H9 (cell line): ENCODE data around the gene DOCK2. TPM values are rescaled to one million over a fixed set of nuclear protein-coding genes. Genes with fewer than 3 reads are reported as not detected.

Experiments used
- DNase-seq: peaks from one replicate; pipeline ENCODE4 v3.0.0-alpha.2; 2017
- H2AFZ ChIP-seq: one replicate; pipeline ENCODE4 v1.6.1; 2013; ENCODE audit warnings: mild to moderate bottlenecking, low read length, control low read depth, moderate library complexity
- H2AK5ac ChIP-seq: 2 replicates; pipeline ENCODE4 v1.6.1; 2013; ENCODE audit warnings: low read length, control low read depth, mixed read lengths; ENCODE audit not compliant: insufficient read length
- H2BK120ac ChIP-seq: one replicate; pipeline ENCODE4 v1.6.1; 2013; ENCODE audit warnings: low read depth, mild to moderate bottlenecking, low read length, control low read depth, inconsistent platforms; ENCODE audit not compliant: poor library complexity, severe bottlenecking
- H2BK12ac ChIP-seq: 2 replicates; pipeline ENCODE4 v1.6.1; 2013; ENCODE audit warnings: low read length, control low read depth, mixed read lengths, low read depth; ENCODE audit not compliant: insufficient read length
- H2BK15ac ChIP-seq: 2 replicates; pipeline ENCODE4 v1.6.1; 2013; ENCODE audit warnings: low read depth, low read length, control low read depth
- H2BK20ac ChIP-seq: one replicate; pipeline ENCODE4 v1.6.1; 2013; ENCODE audit warnings: low read depth, mild to moderate bottlenecking, low read length, control low read depth, inconsistent platforms; ENCODE audit not compliant: poor library complexity, severe bottlenecking
- H2BK5ac ChIP-seq: 2 replicates; pipeline ENCODE4 v1.6.1; 2013; ENCODE audit warnings: low read length, control low read depth, mixed read lengths; ENCODE audit not compliant: insufficient read length
- H3K14ac ChIP-seq: 2 replicates; pipeline ENCODE4 v1.6.1; 2013; ENCODE audit warnings: low read length, control low read depth; ENCODE audit not compliant: insufficient read depth
- H3K18ac ChIP-seq: 2 replicates; pipeline ENCODE4 v1.6.1; 2013; ENCODE audit warnings: low read depth, mild to moderate bottlenecking, mixed read lengths, low read length, control low read depth; ENCODE audit not compliant: insufficient read length
- H3K23ac ChIP-seq: 2 replicates; pipeline ENCODE4 v1.6.1; 2013; ENCODE audit warnings: low read length, control low read depth, mixed read lengths, low read depth; ENCODE audit not compliant: insufficient read length
- H3K23me2 ChIP-seq: 2 replicates; pipeline ENCODE4 v1.6.1; 2013; ENCODE audit warnings: low read depth, mild to moderate bottlenecking, mixed read lengths, low read length, control low read depth; ENCODE audit not compliant: insufficient read length, poor library complexity, severe bottlenecking
- H3K27ac ChIP-seq: 2 replicates; pipeline ENCODE4 v1.5.1; 2013; ENCODE audit warnings: low read length, control low read depth, mixed read lengths, low read depth; ENCODE audit not compliant: insufficient read length
- H3K27me3 ChIP-seq: 2 replicates; pipeline ENCODE4 v1.6.1; 2013; ENCODE audit warnings: low read length, control low read depth, inconsistent platforms; ENCODE audit not compliant: insufficient read depth
- H3K4ac ChIP-seq: 2 replicates; pipeline ENCODE4 v1.6.1; 2013; ENCODE audit warnings: low read depth, mild to moderate bottlenecking, control low read depth, inconsistent platforms, low read length, moderate library complexity
- H3K4me1 ChIP-seq: 2 replicates; pipeline ENCODE4 v1.6.1; 2013; ENCODE audit warnings: low read length, control low read depth, inconsistent platforms; ENCODE audit not compliant: insufficient read depth
- H3K4me2 ChIP-seq: 2 replicates; pipeline ENCODE4 v1.6.1; 2013; ENCODE audit warnings: low read length, control low read depth, mixed read lengths; ENCODE audit not compliant: insufficient read length, insufficient read depth
- H3K56ac ChIP-seq: 2 replicates; pipeline ENCODE4 v1.6.1; 2013; ENCODE audit warnings: low read depth, mild to moderate bottlenecking, mixed read lengths, low read length, control low read depth; ENCODE audit not compliant: insufficient read length
- H3K79me1 ChIP-seq: 2 replicates; pipeline ENCODE4 v1.6.1; 2013; ENCODE audit warnings: low read depth, mild to moderate bottlenecking, moderate library complexity, low read length, control low read depth, inconsistent platforms; ENCODE audit not compliant: insufficient read depth, poor library complexity, severe bottlenecking
- H3K79me2 ChIP-seq: 2 replicates; pipeline ENCODE4 v1.6.1; 2013; ENCODE audit warnings: low read length, control low read depth, inconsistent platforms; ENCODE audit not compliant: insufficient read depth
- H3K9ac ChIP-seq: 2 replicates; pipeline ENCODE4 v1.6.1; 2013; ENCODE audit warnings: low read length, control low read depth, mixed read lengths; ENCODE audit not compliant: insufficient read length; ENCODE audit errors: extremely low read depth
- H3K9me3 ChIP-seq: one replicate; pipeline ENCODE4 v1.6.1; 2013; ENCODE audit warnings: low read depth, low read length, inconsistent platforms; ENCODE audit not compliant: control insufficient read depth
- H3T11ph ChIP-seq: one replicate; pipeline ENCODE4 v1.6.1; 2013; ENCODE audit warnings: mild to moderate bottlenecking, low read length, control low read depth, inconsistent platforms
- H4K20me1 ChIP-seq: one replicate; pipeline ENCODE4 v1.6.1; 2013; ENCODE audit not compliant: control insufficient read depth, insufficient read length, insufficient read depth
- H4K5ac ChIP-seq: 2 replicates; pipeline ENCODE4 v1.6.1; 2013; ENCODE audit warnings: low read depth, mild to moderate bottlenecking, mixed read lengths, low read length, control low read depth; ENCODE audit not compliant: insufficient read length
- H4K8ac ChIP-seq: replicated peaks from 2 replicates; pipeline ENCODE4 v1.6.1; 2013; ENCODE audit warnings: low read length, control low read depth, mixed read lengths, low read depth; ENCODE audit not compliant: insufficient read length
- H4K91ac ChIP-seq: 2 replicates; pipeline ENCODE4 v1.6.1; 2013; ENCODE audit warnings: low read depth, mild to moderate bottlenecking, moderate library complexity, mixed read lengths, low read length, control low read depth; ENCODE audit not compliant: insufficient read length
- H3K27ac Mint-ChIP-seq, 3 experiments: 2 replicates in 2 of 3; 3 replicates in 1 of 3; pipeline ENCODE4 v1.8.0; 2020 to 2021; ENCODE audit warnings: mixed read lengths in 3 of 3, mild to moderate bottlenecking in 1 of 3, moderate library complexity in 1 of 3
- H3K27me3 Mint-ChIP-seq: 2 replicates; pipeline ENCODE4 v1.8.0; 2021; ENCODE audit warnings: low read depth, mild to moderate bottlenecking, moderate library complexity, mixed read lengths
- H3K36me3 Mint-ChIP-seq, 3 experiments: 2 replicates in 2 of 3; 3 replicates in 1 of 3; pipeline ENCODE4 v1.8.0; 2020 to 2021; ENCODE audit warnings: low read depth in 3 of 3, mixed read lengths in 3 of 3; ENCODE audit not compliant: insufficient read depth in 1 of 3
- H3K4me1 Mint-ChIP-seq, 2 experiments: 2 replicates each; pipeline ENCODE4 v1.8.0; 2020; ENCODE audit warnings: mixed read lengths in 2 of 2
- H3K4me3 Mint-ChIP-seq, 2 experiments: 2 replicates in 1 of 2; 3 replicates in 1 of 2; pipeline ENCODE4 v1.8.0; 2020 to 2021; ENCODE audit warnings: mild to moderate bottlenecking in 2 of 2, mixed read lengths in 2 of 2, moderate library complexity in 1 of 2
- H3K9me3 Mint-ChIP-seq, 2 experiments: 2 replicates in 1 of 2; 3 replicates in 1 of 2; pipeline ENCODE4 v1.8.0; 2020; ENCODE audit warnings: mild to moderate bottlenecking in 2 of 2, mixed read lengths in 2 of 2, moderate library complexity in 1 of 2
- CTCF ChIP-seq: fragments of 200-600 bp; sonication (generic); conservative IDR thresholded peaks from 3 replicates; pipeline ENCODE4 v1.8.0; 2021; ENCODE audit warnings: antibody characterized with exemption, mild to moderate bottlenecking
- WGBS: extraction: QIAGEN DNeasy Blood & Tissue Kit; methylation state at CpG from one replicate; pipeline ENCODE4 v1.1.7; 2013; ENCODE audit warnings: missing lambda C conversion rate, low lambda C conversion rate, mixed read lengths; ENCODE audit not compliant: insufficient read length; ENCODE audit errors: extremely low coverage; 5-methylcytosine and 5-hydroxymethylcytosine counted together
- total RNA-seq: library from RNA; stranded (reverse); gene quantifications from 2 replicates; pipeline ENCODE4 v1.2.1, GENCODE V29; 2021

DOCK2 gene
- total RNA-seq, 1 experiment from 2014 or later, result 7.8 TPM

- Histone ChIP-seq H4K20me1 (no peaks in the 10 kb centered on the region), H4K8ac (no peak overlapping the region), H3K4me1 (no peaks in the 10 kb centered on the region; the same call in 1 of the 2 replicates), H3K23ac (no peak overlapping the region), H3K56ac (no peak overlapping the region), H3K14ac (no peak overlapping the region), H4K91ac (no peak overlapping the region), H3K9ac (no peak overlapping the region), H3K18ac (no peak overlapping the region), H3K23me2 (peaks cover 6% of the 10 kb centered on the region), H3K27ac (no peak overlapping the region), H2AK5ac (no peak overlapping the region), H2BK20ac (no peak overlapping the region), H2AFZ (no peak overlapping the region), H2BK12ac (no peak overlapping the region), H3K79me2 (no peaks in the 10 kb centered on the region), H3K4me2 (no peak overlapping the region), H3T11ph (no peak overlapping the region), H3K4ac (no peak overlapping the region), H2BK15ac (no peak overlapping the region), H3K79me1 (no peaks in the 10 kb centered on the region), H2BK120ac (no peak overlapping the region), H4K5ac (no peak overlapping the region), H3K27me3 (no peaks in the 10 kb centered on the region), H3K9me3 (no peaks in the 10 kb centered on the region), H2BK5ac (no peak overlapping the region)
- peaks cover 3 to 9% of the 10 kb centered on the region in 2 experiments; a peak in 3 of 4 replicates for H3K4me1 Mint-ChIP-seq
- H3K27me3 Mint-ChIP-seq, result peaks cover 34% of the 10 kb centered on the region
- TF ChIP-seq CTCF, result no peak
- no peak overlapping the region for H3K27ac Mint-ChIP-seq
- no peak for DNase-seq
- no peak overlapping the region for H3K4me3 Mint-ChIP-seq
- no CpG with 5 or more reads among the region's 1 CpG for WGBS
- H3K36me3 Mint-ChIP-seq, result peaks cover 0 to 11% (median 10%) of the 10 kb centered on the region in 3 experiments; a peak in 4 of 7 replicates
- H3K9me3 Mint-ChIP-seq, result peaks cover 10 to 11% of the 10 kb centered on the region in 2 experiments; a peak in 4 of 5 replicates
Measured at GRCh38 chr5:169634606-169635005, 2.5 kb upstream of the DOCK2 start.
